GM15510 (cell line): Measurements from ENCODE around the gene CEACAM5.

Experiments
- POLR2A ChIP-seq: IDR thresholded peaks from 3 replicates; pipeline ENCODE4 v1.6.1; 2011; ENCODE audit warnings: borderline replicate concordance; ENCODE audit not compliant: insufficient read length; ENCODE audit errors: extremely low read depth

Gene CEACAM5

DNA sequence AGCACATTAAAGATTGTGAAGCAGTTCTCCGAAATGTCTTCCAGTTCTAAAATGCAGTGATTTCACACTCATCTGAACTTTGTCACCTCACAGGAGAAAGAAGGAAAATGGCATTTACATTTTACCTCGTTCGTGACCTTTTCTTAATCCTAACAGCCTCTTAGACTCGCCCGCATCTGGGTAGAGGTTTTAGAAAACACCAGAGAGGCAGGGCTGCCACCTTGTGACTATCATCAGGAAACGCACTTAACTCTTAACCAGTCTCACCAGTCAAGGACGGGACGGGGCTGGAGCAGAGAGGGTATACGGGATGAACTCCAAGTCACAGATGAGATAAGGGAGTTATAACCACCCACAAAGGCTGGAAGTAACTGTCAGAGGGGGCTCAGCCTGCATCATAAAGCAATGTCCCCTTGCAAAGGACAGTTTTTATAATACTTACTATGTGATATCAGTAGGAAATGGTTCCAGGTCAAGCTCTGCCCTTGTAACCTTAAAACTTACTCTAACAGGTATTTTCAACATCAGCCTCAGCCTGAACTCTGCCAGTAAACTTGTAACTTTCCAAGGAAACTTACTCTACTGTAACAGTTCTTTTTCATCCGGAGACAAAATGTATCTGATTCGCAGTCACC, 38.3 kb downstream of the CEACAM5 start:
- no peak for TF ChIP-seq POLR2A

GRCh38 chr19:41748012-41748411, 39.6 kb downstream of the CEACAM5 start:
- no peak for TF ChIP-seq POLR2A

DNA sequence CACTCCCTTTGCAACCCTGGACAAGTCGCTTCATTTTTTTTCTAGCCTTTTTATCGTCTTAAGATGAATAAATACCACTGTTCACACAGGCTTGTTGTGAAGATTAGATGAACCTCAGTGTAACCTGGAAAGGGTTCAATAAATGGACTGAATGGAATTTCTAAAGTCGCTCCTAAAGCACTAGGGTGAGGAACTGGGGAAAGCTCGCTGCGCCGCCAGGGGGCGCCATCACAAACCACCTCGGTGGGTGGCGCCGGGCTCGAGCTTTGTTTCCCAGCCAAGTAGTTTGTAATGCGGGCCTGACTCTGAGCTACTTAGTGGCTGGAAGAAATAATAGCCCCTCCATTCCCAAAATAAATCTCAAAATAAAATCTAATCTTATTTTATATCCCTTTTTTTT, 44.7 kb downstream of the CEACAM5 start:
- TF ChIP-seq POLR2A = no peak

GRCh38 chr19:41753936-41754529, 45.6 kb downstream of the CEACAM5 start:
- no peak for TF ChIP-seq POLR2A

DNA sequence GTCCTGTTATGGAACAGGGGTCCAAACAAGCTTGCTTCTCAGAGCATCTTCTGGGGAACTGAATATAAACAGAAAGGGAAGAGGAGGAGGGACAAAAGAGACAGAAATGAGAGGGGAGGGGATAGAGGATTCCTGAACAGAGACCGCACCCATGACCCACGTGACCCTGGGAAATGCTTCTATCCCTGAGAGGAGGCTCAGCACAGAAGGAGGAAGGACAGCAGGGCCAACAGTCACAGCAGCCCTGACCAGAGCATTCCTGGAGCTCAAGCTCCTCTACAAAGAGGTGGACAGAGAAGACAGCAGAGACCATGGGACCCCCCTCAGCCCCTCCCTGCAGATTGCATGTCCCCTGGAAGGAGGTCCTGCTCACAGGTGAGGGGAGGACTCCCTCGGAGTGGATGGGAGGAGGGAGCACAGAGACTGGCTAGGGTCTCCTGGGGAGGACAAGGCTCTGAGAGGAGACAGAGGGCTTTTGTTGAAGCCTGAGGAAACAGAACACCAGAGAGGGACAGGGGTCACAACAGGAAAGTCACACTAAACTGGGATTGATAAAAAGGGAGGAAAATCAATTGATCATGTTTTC, 47.0 kb downstream of the CEACAM5 start, which contains the start of gene CEACAM6:
Gene CEACAM6 (plus strand): TSS at position 203 of the 586 bp plus-strand sequence. CDS start 109 bp downstream, at position 312.
- no peak for TF ChIP-seq POLR2A

GRCh38 chr19:41758846-41759245, 50.4 kb downstream of the CEACAM5 start:
- TF ChIP-seq POLR2A = no peak

DNA sequence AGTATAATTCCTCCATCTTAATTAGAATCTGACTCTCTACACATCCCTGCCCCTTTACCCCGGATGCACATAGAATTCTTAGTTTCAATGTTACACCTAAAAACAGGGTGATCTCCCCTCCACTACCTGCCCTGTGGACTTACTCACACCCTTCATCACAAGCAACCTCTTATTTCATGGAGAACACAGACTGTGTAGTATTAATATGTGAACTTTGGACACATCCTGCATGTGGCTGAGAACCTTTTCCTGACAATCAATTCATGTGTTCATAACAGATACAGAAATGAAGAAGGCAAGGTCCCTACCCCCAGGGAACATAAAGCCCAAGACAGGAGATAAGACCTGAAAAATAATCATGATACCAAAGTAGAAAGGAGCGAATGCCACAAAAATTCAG, 58.7 kb downstream of the CEACAM5 start:
- TF ChIP-seq POLR2A = no peak

- no peak for TF ChIP-seq POLR2A
Measured at GRCh38 chr19:41769608-41770007, 61.2 kb downstream of the CEACAM5 start.

DNA sequence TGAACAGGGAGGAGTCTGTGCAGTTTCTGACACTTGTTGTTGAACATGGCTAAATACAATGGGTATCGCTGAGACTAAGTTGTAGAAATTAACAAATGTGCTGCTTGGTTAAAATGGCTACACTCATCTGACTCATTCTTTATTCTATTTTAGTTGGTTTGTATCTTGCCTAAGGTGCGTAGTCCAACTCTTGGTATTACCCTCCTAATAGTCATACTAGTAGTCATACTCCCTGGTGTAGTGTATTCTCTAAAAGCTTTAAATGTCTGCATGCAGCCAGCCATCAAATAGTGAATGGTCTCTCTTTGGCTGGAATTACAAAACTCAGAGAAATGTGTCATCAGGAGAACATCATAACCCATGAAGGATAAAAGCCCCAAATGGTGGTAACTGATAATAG, 63.0 kb downstream of the CEACAM5 start:
- TF ChIP-seq POLR2A = no peak

- no peak for TF ChIP-seq POLR2A
Measured at GRCh38 chr19:41774515-41774980, 66.1 kb downstream of the CEACAM5 start.

DNA sequence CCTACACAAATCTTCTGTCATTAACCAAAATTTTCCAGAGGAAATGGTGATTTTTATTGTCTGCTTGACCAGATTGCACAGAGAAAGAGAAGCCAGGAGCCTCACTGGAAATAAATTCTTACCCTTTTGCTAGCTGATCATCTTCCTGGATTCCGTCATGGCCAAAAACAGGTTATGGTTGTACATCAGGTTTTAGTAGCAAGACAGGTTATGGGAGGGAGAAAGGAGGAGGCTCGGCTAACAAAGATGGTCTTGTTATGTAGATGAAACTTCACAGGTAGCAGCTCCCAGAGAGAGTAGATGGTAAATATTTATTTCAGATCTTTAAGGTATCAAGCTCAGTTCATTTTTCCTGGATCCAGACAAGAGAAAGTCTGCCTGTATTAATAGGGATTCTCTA, 68.3 kb downstream of the CEACAM5 start:
- TF ChIP-seq POLR2A = no peak
